Upper lobe of right lung (tissue), 1 donor: ENCODE data around the gene AFDN. TPM values are rescaled to one million over a fixed set of nuclear protein-coding genes. Genes with fewer than 3 reads are reported as not detected.

Source experiments
- ATAC-seq: fragments of 200-7000 bp; cut with Tn5 transposase; one replicate; pipeline ENCODE4 v1.9.1; 2020; ENCODE audit warnings: mild to moderate bottlenecking, moderate library complexity
- DNase-seq: peaks from one replicate; pipeline ENCODE4 v3.0.0-alpha.2; 2020
- H3K27ac ChIP-seq: fragments of 200-600 bp; one replicate; pipeline ENCODE4 v1.8.0; 2022
- H3K27me3 ChIP-seq: fragments of 200-600 bp; one replicate; pipeline ENCODE4 v1.8.0; 2022; ENCODE audit warnings: mild to moderate bottlenecking
- H3K36me3 ChIP-seq: fragments of 200-600 bp; one replicate; pipeline ENCODE4 v1.8.0; 2022
- H3K4me1 ChIP-seq: fragments of 200-600 bp; one replicate; pipeline ENCODE4 v1.8.0; 2022
- H3K4me3 ChIP-seq: fragments of 200-600 bp; one replicate; pipeline ENCODE4 v1.8.0; 2022; ENCODE audit warnings: mild to moderate bottlenecking
- H3K9me3 ChIP-seq: fragments of 200-600 bp; one replicate; pipeline ENCODE4 v1.8.0; 2022
- CTCF ChIP-seq: fragments of 200-600 bp; IDR thresholded peaks from one replicate; pipeline ENCODE4 v1.8.0; 2022; ENCODE audit warnings: antibody characterized with exemption
- intact Hi-C: fragments of 100-400 bp; cut with DNase I; formaldehyde crosslinking; loops from one replicate; pipeline ENCODE4 v1.11.0; 2022
- total RNA-seq: library from RNA; stranded (reverse); fragmentation: NEBNext Ultra II Directional; extraction: Animal tissue kit (Norgen Biotek cat#: 25700); gene quantifications from one replicate; pipeline ENCODE4 v1.2.1, GENCODE V29; 2021
- donor health status: DM: no; HTN: yes; CAD: no; lungs with severe emphysema.

AFDN gene
- total RNA-seq, 1 donor from 2014 or later, result 179 TPM

GRCh38 chr6:167781868-167782267 is 44.8 kb upstream of the AFDN start:
- no peaks in the 10 kb centered on the region for H3K27me3 ChIP-seq
- no peak overlapping the region for H3K4me3 ChIP-seq
- no peaks in the 10 kb centered on the region for H3K9me3 ChIP-seq
- no peaks in the 10 kb centered on the region for H3K36me3 ChIP-seq
- peaks cover 7% of the 10 kb centered on the region for H3K4me1 ChIP-seq
- no peak for TF ChIP-seq CTCF
- no peak for DNase-seq
- ATAC-seq, result no peak
- no peak overlapping the region for H3K27ac ChIP-seq
- intact Hi-C loops, result no loop called here

GRCh38 chr6:167782698-167783517 is 43.8 kb upstream of the AFDN start:
- intact Hi-C loops, result no loop called here
- no peak overlapping the region for H3K4me3 ChIP-seq
- TF ChIP-seq CTCF, result no peak
- no peak overlapping the region for H3K27ac ChIP-seq
- no peaks in the 10 kb centered on the region for H3K27me3 ChIP-seq
- no peaks in the 10 kb centered on the region for H3K9me3 ChIP-seq
- ATAC-seq, result no peak
- H3K4me1 ChIP-seq, result peaks cover 7% of the 10 kb centered on the region
- H3K36me3 ChIP-seq, result no peaks in the 10 kb centered on the region
- no peak for DNase-seq

DNA sequence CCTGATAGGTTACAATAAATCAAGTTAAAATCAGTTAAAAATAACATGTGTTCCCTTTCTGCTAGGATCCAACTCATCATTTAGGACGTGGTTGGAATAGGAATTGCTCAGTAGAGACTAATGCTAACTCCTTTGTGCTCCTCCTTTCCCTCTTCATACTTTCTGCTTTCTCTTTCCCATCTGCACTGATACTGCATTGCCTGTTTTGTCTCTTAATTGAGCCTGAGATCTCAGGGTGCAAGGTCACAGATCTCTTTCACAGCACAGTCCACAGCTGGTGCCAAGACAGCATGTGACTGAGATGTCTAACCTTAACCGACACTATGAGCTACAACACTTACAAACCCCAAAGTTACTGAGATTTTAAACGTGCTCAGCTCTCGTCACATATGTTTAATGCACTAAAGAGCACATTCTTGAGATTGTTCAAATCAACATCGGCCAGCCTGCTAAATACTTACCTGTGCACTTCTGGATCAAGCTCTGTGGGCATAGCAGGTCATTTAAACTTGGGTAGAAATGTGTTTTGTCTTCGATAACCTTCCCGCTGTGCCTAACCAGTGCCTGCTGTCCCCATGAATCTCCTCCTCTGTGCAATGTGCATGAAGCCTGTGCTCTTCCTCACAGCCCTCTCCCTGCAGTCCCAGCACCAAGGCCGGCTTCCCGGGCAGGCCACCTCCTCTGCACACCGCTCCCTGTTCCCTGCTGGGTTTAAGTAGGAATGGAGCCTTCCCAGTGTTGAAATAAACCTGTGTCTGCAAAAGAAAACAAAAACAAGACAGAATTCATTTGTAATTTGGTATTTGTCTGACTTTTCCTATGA is 39.6 kb upstream of the AFDN start:
- TF ChIP-seq CTCF, result no peak
- DNase-seq (no peak), ATAC-seq (peak; percentile 35)
- Histone ChIP-seq H3K36me3 (no peaks in the 10 kb centered on the region), H3K9me3 (no peaks in the 10 kb centered on the region), H3K27ac (no peak overlapping the region), H3K27me3 (no peaks in the 10 kb centered on the region), H3K4me1 (no peaks in the 10 kb centered on the region), H3K4me3 (no peak overlapping the region)
- intact Hi-C loops, result no loop called here

GRCh38 chr6:167787896-167788562 is 38.7 kb upstream of the AFDN start:
- ATAC-seq, result no peak
- DNase-seq, result no peak
- Histone ChIP-seq H3K9me3 (no peaks in the 10 kb centered on the region), H3K27me3 (no peaks in the 10 kb centered on the region), H3K4me3 (no peak overlapping the region), H3K27ac (no peak overlapping the region), H3K4me1 (no peaks in the 10 kb centered on the region), H3K36me3 (no peaks in the 10 kb centered on the region)
- intact Hi-C loops, result no loop called here
- TF ChIP-seq CTCF, result no peak

GRCh38 chr6:167788563-167788903 is 38.2 kb upstream of the AFDN start:
- Histone ChIP-seq H3K36me3 (no peaks in the 10 kb centered on the region), H3K4me3 (no peak overlapping the region), H3K27ac (no peak overlapping the region), H3K9me3 (no peaks in the 10 kb centered on the region), H3K4me1 (no peaks in the 10 kb centered on the region), H3K27me3 (no peaks in the 10 kb centered on the region)
- ATAC-seq, result no peak
- DNase-seq, result no peak
- intact Hi-C loops, result no loop called here
- TF ChIP-seq CTCF, result no peak
